ENCODE results near the gene FBXL12.
"Not testable (repeated sequence)": the region's sequence is repeated elsewhere in the genome, so short reads cannot be mapped to it uniquely, and the experiment has no call there.

FBXL12 gene

DNA sequence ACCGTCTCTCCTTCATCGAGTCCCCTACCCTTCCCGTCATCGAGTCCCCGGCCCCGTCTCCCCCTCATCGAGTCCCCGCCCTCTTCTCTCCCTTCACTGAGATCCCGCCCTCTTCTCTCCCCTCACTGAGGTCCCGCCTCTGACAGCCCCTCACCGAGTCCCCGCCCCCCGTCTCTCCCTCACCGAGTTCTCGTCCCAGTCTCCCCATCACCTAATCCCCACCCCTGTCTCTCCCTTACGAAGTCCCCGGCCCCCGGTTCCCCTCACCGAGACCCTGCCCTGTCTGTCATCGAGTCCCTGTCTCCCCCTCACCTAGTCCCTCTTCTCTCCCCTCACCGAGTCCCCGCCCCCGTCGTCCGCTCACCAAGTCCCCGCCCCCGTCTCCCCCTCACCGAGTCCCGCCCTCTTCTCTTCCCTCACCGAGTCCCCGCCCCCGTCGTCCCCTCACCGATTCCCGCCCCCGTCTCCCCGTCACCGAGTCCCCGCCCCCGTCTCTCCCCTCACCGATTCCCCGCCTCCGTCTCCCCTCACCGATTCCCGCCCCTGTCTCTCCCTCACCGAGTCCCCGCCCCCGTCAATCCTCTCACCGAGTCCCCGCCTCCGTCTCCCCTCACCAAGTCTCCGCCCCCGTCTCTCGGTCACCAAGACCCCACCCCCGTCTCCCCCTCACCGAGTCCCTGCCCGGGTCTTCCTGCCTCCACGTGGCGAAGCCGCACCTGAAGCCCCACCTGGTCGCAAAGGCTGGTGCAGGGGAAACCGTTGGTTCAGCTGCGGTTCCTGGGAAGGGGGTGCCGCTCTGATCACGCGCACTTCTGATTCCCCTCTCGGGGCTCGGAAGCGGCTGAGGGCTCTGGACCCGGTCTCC lies 26.4 kb downstream of the FBXL12 start:
- peak; percentile 92 for DNase-seq (ENCODE audit: low spot score)

DNA sequence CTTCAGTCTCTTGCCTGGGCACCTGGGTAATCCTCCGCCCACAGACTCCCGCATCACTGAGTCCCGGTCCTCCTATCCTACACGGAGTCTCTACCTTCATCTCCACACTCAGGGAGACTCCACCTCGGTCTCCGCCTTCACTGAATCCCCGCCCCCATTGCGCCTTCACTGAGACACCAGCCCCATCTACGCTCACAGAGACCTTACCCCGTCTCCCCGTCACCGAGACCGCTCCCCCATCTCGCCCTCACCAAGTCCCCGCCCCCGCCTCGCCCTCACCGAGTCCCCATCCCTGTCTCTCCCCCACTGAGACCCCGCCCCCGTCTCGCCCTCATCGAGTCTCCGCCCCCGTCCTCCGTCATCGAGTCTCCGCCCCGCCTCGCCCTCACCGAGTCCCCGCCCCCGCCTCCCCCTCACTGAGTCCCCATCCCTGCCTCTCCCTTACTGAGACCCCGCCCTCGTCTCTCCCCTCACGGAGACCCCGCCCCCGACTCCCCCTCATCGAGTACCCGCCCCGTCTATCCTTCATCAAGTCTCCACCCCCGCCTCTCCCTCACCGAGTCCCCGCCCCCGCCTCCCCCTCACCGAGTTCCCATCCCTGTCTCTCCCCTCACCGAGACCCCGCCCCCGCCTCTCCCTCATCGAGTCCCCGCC lies 27.2 kb downstream of the FBXL12 start:
- peak; percentile 93 for DNase-seq (ENCODE audit: low spot score)

DNA sequence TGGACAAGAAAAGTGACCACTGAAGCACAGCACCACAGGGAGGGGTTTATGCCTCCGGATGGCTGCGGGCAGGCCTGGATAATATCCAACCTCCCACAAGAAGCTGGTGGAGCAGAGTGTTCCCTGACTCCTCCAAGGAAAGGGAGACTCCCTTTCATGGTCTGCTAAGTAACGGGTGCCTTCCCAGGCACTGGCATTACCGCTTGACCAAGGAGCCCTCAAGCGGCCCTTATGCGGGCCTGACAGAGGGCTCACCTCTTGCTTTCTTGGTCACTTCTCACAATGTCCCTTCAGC lies 27.9 kb downstream of the FBXL12 start:
- DNase-seq (ENCODE audit: low spot score) = not testable (repeated sequence)

DNA sequence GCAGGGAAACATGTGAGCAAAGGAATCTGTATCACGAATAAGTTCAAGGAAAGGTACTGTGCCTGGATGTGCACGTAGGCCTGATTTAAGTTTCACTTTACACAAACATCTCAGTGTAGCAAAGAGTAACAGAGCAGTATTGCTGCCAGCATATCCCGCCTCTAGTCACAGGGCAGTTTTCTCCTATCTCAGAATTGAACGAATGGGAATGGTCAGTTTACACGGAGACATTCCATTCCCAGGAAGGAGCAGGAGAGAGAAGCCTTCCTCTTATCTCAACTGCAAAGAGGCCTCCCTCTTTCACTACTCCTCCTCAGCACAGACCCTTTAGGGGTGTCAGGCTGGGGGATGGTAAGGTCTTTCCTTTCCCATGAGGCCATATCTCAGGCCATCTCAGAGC lies 29.3 kb downstream of the FBXL12 start:
- not testable (repeated sequence) for DNase-seq (ENCODE audit: low spot score)

DNA sequence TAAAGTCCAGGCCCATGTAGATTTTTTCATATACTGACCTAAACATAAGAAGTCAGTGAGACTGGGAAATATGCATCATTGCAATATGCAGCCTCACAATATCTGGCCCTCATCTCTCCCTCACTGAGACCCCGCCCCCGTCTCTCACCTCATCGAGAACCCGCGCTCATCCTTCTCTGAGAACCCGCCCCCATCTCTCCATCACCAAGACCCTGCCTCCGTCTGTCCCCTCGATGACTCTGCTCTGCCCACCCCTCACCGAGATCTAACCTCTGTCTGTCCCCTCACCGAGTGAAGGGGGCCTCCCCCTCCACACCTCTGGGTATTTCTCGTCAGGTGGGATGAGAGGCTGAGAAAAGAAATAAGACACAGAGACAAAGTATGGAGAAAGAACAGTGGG lies 29.8 kb downstream of the FBXL12 start:
- DNase-seq (ENCODE audit: low spot score) = no peak

DNA sequence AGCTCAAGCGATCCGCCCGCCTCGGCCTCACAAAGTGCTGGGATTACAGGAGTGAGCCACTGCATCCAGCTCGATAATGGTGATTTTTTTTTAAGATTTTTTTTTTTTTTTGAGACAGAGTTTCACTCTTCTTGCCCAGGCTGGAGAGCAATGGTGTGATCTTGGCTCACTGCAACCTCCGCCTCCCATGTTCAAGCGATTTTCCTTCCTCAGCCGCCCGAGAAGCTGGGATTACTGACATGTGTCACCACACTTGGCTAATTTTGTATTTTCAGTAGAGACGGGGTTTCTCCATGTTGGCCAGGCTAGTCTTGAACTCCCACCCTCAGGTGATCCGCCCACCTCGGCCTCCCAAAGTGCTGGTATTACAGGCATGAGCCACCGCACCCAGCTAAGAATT lies 30.3 kb downstream of the FBXL12 start:
- not testable (repeated sequence) for DNase-seq (ENCODE audit: low spot score)

DNA sequence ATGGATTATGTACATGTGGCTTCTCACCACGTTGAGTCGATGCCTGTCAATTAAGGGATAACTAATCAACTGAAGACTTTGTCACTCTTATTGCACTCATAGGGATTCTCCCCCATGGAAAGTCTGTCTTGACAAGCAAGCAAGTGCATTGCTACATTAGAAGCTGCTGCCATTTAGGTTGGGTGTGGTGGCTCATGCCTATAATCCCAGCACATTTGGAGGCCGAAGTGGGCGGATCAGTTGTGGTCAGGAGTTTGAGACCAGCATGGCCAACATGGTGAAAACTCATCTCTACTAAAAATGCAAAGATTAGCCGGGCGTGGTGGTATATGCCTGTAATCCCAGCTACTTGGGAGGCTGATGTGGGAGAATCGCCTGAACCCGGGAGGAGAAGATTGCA lies 32.1 kb downstream of the FBXL12 start:
- no peak for DNase-seq (ENCODE audit: low spot score)

DNA sequence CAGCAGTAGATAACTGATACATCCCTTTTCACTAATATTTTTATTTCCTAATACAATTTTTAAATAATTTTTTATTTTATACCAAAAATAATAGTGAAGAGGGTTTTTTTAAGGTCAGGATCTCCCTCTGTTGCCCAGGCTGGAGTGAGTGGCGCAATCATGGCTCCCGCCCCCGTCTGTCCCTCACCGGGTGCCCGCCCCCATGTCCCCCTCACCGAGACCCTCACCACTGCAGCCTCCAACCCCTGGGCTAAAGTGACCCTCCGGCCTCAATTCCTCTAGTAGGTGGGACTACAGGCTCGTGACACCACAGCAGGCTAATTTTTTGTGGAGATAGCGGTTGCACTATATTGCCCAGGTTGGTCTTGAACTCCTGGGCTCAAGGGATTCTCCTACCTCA lies 32.5 kb downstream of the FBXL12 start:
- DNase-seq (ENCODE audit: low spot score) = no peak

DNA sequence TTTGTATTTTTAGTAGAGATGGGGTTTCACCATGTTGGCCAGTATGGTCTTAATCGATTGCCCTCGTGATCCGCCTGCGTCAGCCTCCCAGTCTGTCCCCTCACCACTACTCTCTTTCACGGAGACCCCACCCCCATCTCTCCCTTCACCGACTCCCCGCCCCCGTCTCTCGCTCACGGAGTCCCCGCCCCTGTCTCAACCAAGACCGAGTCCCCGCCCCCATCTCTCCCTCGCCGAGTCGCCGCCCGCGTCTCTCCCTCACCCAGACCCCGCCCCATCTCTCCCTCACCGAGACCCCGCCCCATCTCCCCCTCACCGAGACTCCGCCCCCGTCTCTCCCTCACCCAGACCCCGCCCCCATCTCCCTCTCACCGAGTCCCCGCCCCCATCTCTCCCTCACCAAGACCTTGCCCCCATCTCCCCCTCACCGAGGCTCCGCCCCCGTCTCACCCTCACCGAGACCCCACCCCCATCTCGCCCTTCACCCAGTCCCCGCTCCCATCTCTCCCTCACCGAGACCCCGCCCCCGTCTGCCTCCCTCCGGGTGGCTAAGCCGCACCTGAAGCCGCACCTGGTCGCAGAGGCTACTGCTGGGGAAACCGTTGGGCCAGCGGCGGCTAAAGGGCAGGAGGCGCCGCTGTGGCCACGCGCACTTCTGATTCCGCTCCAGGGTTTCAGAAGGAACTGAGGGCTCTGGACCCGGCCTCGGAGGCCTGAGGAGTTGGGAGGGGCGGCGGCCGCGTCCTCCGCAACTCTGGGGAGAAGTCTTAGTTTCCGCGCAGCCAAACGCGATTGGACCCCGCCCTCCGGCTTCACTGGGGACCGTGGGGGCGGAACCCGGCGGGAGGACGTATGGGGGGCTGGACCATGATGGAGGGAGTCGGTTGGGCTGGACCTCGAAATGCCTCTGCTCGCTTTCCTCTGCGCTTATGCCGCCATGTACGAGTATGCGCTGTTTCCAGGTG lies 33.2 kb downstream of the FBXL12 start:
- DNase-seq (ENCODE audit: low spot score) = peak; percentile 99

DNA sequence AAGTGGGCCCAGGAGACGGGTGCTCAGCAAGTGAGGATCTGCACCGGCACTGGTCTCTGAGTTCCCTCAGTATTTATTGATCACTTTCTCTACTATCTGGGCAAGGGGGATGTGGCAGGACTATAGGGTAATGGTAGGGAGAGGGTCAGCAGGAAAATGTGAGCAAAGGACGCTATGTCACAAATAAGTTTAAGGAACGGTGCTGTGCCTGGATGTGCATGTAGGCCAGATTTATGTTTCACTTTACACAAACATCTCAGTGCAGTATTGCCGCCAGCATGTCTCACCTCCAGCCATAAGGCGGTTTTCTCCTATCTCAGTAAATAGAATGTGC lies 34.7 kb downstream of the FBXL12 start:
- DNase-seq (ENCODE audit: low spot score) = not testable (repeated sequence)

DNA sequence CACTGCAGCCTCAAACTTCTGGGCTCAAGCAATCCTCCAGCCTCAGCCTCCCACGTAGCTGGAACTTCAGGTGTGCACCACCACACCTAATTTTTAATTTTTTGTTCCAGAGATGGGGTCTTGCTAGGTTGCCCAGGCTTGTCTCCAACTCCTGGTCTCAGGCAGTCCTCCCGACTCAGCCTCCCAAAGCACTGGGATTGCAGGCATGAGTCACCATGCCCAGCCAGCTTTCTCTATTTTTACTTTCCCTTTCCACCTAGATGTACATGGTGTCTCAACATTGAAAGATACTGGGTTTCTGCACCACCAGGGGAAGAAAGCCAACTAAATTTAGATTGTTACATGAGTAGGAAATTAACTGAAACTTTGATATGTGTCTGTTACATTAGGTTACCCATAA lies 36.5 kb downstream of the FBXL12 start:
- DNase-seq (ENCODE audit: low spot score) = no peak

DNA sequence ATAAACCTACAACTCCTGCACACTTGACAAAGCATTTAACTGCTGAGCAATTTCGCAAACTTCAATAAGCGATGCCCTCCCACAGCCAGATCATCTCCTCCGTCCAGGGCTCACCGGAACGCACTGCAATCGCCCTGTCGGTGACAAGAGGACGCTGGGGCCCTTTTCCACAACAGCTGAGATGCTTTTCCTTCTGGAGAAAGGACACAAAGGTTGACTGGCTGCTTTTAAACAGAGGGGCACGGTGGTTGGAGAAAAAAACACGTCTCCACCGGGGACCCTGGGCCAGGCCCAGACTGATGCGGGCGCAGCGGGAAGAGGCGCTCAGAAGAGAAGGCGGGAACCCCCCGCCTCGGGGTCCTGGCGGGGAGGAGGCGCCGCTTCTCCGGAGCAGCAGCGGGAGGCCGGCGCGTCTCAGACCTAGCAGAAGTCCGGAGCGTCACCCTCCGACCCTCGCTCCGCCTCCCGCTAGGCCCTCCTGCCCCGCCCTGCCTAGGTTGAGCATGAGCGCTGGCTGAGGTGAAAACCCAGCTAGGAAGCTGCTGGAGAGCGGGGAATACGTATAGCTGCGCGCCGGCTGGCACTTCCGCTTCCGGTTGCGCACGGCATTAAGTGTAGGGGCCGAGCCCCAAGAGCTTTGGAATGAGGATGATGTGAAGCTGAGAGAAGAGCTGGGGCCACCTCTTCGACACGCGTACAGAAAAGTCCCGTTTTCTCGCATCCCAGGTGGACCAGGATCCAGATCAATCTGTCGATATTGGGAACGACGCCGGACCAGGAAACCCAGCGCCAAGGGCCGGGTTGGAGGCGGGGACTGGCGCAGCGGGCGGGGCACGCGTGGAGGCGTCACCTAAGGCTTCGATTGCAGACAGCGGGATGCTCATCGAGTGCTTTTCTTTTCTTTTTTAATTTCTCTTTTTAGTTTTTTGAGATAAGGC lies 50.4 kb downstream of the FBXL12 start, which contains the start of gene ZNF846:
Gene ZNF846, minus strand, starts transcription at position 564 of the 938 bp plus-strand sequence. CDS start 3,788 bp downstream, outside the sequence.
- DNase-seq (ENCODE audit: low spot score) = peak; percentile 94

Measured in germinal center (tissue), 1 donor.